KMS-11 (cell line): ENCODE data around the gene OR2T1.
"Not testable (repeated sequence)": the region's sequence is repeated elsewhere in the genome, so short reads cannot be mapped to it uniquely, and the experiment has no call there.

Experiments
- H2AFZ ChIP-seq: fragments of 200-600 bp; sonication (generic); 2 replicates; pipeline ENCODE4 v1.6.1; 2016; ENCODE audit warnings: antibody characterized with exemption, mixed run types, low read depth
- H3K27ac ChIP-seq: fragments of 200-600 bp; sonication (generic); 2 replicates; pipeline ENCODE4 v1.6.1; 2016; ENCODE audit warnings: mild to moderate bottlenecking, mixed run types
- H3K27me3 ChIP-seq: fragments of 200-600 bp; sonication (generic); 2 replicates; pipeline ENCODE4 v1.6.1; 2017; ENCODE audit warnings: mild to moderate bottlenecking, low read depth, mixed run types, moderate library complexity; ENCODE audit not compliant: insufficient read depth
- H3K36me3 ChIP-seq: fragments of 200-600 bp; sonication (generic); 2 replicates; pipeline ENCODE4 v1.6.1; 2017; ENCODE audit warnings: mild to moderate bottlenecking, mixed run types; ENCODE audit not compliant: insufficient read depth
- H3K4me1 ChIP-seq: fragments of 200-600 bp; sonication (generic); 2 replicates; pipeline ENCODE4 v1.6.1; 2016; ENCODE audit warnings: mild to moderate bottlenecking, low read depth, mixed run types; ENCODE audit not compliant: poor library complexity, severe bottlenecking
- H3K4me2 ChIP-seq: fragments of 200-600 bp; sonication (generic); 2 replicates; pipeline ENCODE4 v1.7.0; 2016; ENCODE audit warnings: mild to moderate bottlenecking, mixed run types
- H3K4me3 ChIP-seq: fragments of 200-600 bp; sonication (generic); IDR thresholded peaks from 2 replicates; pipeline ENCODE4 v1.6.1; 2017; ENCODE audit warnings: low read depth, low read length, mixed read lengths; ENCODE audit not compliant: insufficient read depth
- H3K79me2 ChIP-seq: fragments of 200-600 bp; sonication (generic); 2 replicates; pipeline ENCODE4 v1.6.1; 2016; ENCODE audit warnings: low read depth, mixed run types; ENCODE audit not compliant: insufficient read depth
- H3K9ac ChIP-seq: fragments of 200-600 bp; sonication (generic); 2 replicates; pipeline ENCODE4 v1.6.1; 2016; ENCODE audit warnings: mild to moderate bottlenecking, mixed run types
- H4K20me1 ChIP-seq: fragments of 200-600 bp; sonication (generic); 2 replicates; pipeline ENCODE4 v1.6.1; 2016; ENCODE audit warnings: mild to moderate bottlenecking, mixed run types; ENCODE audit not compliant: insufficient read depth
- TF ChIP-seq, protein P1 (sequence below): fragments of 200-600 bp; sonication (generic); conservative IDR thresholded peaks from 2 replicates; pipeline ENCODE4 v1.6.1; 2017; ENCODE audit warnings: low read depth, mild to moderate bottlenecking, antibody characterized with exemption, low read length, moderate library complexity, mixed read lengths

OR2T1 gene

DNA sequence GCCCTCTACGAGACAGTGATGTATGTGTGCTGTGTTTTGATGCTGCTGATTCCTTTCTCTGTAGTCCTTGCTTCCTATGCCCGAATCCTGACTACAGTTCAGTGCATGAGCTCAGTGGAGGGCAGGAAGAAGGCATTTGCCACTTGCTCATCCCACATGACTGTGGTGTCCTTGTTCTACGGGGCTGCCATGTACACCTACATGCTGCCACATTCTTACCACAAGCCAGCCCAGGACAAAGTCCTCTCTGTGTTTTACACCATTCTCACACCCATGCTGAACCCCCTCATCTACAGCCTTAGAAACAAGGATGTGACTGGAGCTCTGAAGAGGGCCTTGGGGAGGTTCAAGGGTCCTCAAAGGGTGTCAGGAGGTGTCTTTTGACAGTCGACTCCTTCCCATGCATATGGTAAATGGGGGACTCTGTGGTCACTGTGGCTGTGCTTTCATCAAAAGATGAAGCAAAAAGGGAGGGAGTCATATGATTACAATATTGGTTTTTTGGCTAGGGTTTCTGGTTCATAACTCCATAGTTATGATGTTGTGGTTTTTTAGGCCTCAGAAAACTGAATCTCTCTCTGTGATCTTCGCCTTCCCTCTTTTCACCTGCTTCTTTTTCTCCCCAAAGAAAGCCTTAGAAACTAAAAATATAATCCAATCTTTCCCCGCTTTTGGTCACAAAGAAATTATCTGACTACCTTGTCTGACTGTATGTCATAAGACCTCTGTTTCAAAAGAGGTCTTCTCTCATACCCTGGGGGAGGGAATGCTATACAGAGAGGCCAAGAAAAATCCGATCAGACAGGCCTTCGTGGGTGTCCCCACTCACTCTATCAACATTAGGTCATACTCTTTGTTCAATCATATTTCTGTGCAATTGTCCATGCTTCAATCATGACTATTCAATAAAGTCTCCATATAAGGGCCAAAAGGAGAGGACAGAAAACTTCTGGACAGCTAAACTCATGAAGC lies 4.2 kb downstream of the OR2T1 start:
- H3K36me3 ChIP-seq, result no peaks in the 10 kb centered on the region
- TF ChIP-seq, protein P1, sequence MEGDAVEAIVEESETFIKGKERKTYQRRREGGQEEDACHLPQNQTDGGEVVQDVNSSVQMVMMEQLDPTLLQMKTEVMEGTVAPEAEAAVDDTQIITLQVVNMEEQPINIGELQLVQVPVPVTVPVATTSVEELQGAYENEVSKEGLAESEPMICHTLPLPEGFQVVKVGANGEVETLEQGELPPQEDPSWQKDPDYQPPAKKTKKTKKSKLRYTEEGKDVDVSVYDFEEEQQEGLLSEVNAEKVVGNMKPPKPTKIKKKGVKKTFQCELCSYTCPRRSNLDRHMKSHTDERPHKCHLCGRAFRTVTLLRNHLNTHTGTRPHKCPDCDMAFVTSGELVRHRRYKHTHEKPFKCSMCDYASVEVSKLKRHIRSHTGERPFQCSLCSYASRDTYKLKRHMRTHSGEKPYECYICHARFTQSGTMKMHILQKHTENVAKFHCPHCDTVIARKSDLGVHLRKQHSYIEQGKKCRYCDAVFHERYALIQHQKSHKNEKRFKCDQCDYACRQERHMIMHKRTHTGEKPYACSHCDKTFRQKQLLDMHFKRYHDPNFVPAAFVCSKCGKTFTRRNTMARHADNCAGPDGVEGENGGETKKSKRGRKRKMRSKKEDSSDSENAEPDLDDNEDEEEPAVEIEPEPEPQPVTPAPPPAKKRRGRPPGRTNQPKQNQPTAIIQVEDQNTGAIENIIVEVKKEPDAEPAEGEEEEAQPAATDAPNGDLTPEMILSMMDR, result no peak
- H3K9ac ChIP-seq, result no peak overlapping the region
- no peak overlapping the region for H3K4me3 ChIP-seq
- H3K4me2 ChIP-seq, result no peak overlapping the region
- no peak overlapping the region for H2AFZ ChIP-seq
- H3K27me3 ChIP-seq, result no peaks in the 10 kb centered on the region
- H3K27ac ChIP-seq, result no peak overlapping the region
- H4K20me1 ChIP-seq, result no peaks in the 10 kb centered on the region
- no peaks in the 10 kb centered on the region for H3K79me2 ChIP-seq
- H3K4me1 ChIP-seq, result no peaks in the 10 kb centered on the region

DNA sequence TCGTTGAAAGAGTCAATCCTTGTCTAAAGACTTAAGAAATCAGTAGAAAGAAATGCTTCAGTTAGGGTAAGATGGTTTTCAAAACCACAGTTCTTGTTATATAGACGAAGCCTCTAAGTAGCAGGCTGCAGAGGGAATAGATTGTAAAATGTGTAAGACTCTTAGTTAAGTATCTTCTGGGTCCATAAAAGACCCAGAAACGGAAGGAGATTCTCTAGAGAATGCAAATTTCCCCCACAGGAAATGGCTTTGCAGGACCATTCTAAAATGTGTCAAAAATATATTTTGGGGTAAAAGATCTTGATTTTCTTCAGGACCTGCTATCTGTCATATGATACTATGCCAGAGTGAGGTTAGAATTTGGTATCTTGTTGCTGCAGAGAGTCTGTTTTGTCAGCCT lies 13.4 kb downstream of the OR2T1 start:
- H2AFZ ChIP-seq, result no peak overlapping the region
- TF ChIP-seq, protein P1, result no peak
- no peaks in the 10 kb centered on the region for H4K20me1 ChIP-seq
- H3K9ac ChIP-seq, result no peak overlapping the region
- no peaks in the 10 kb centered on the region for H3K27me3 ChIP-seq
- no peak overlapping the region for H3K4me2 ChIP-seq
- no peaks in the 10 kb centered on the region for H3K79me2 ChIP-seq
- no peaks in the 10 kb centered on the region for H3K4me1 ChIP-seq
- H3K4me3 ChIP-seq, result no peak overlapping the region
- no peak overlapping the region for H3K27ac ChIP-seq
- H3K36me3 ChIP-seq, result no peaks in the 10 kb centered on the region

DNA sequence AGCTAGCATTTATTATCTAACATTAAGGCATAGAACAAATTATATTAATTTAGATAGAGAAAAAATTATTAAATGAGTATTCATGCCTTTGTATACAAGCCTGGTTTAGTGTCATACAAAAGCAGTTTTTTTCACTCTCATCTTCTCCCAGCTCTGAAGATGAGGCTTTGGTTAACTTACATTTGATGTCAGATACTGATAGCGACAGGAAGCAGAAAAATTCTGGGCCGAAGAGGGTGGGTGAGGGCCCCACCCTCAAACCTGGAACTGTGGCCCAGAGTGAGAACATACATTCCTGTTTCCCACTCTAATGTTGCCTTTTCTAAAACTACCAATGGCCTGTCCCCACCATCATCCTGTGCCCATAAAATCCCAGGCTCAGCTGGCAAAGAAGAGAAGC lies 15.0 kb downstream of the OR2T1 start:
- no peaks in the 10 kb centered on the region for H3K4me1 ChIP-seq
- H2AFZ ChIP-seq, result no peak overlapping the region
- no peak overlapping the region for H3K4me2 ChIP-seq
- TF ChIP-seq, protein P1, result no peak
- H3K27ac ChIP-seq, result no peak overlapping the region
- H3K79me2 ChIP-seq, result no peaks in the 10 kb centered on the region
- no peaks in the 10 kb centered on the region for H3K27me3 ChIP-seq
- no peaks in the 10 kb centered on the region; the same call in 1 of the 2 replicates for H3K36me3 ChIP-seq
- no peak overlapping the region for H3K4me3 ChIP-seq
- no peak overlapping the region for H3K9ac ChIP-seq
- no peaks in the 10 kb centered on the region for H4K20me1 ChIP-seq

DNA sequence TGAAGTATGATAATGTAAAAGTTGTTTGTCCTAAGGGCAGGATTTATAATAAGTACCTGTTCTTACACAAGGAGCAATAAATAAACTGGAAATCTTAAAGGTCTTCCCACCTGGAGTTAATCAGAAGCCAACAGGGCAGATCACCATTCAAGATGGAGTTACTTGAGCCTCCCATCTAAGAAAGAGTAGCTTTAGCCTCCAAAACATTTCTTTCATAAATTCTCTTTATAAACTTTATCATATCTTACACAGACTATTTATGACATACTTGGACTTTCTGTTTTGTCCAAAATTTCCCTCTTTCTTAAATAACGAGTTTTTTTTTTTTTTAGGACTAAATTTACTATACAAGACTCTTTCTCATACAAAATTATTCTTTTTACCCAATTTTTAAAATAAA lies 18.5 kb downstream of the OR2T1 start:
- no peak overlapping the region for H3K9ac ChIP-seq
- TF ChIP-seq, protein P1, result no peak
- H3K4me2 ChIP-seq, result no peak overlapping the region
- no peak overlapping the region for H2AFZ ChIP-seq
- no peaks in the 10 kb centered on the region; the same call in 1 of the 2 replicates for H3K36me3 ChIP-seq
- H3K4me1 ChIP-seq, result no peaks in the 10 kb centered on the region
- H3K27me3 ChIP-seq, result no peaks in the 10 kb centered on the region
- H3K4me3 ChIP-seq, result no peak overlapping the region
- no peaks in the 10 kb centered on the region for H3K79me2 ChIP-seq
- H4K20me1 ChIP-seq, result no peaks in the 10 kb centered on the region
- no peak overlapping the region for H3K27ac ChIP-seq

DNA sequence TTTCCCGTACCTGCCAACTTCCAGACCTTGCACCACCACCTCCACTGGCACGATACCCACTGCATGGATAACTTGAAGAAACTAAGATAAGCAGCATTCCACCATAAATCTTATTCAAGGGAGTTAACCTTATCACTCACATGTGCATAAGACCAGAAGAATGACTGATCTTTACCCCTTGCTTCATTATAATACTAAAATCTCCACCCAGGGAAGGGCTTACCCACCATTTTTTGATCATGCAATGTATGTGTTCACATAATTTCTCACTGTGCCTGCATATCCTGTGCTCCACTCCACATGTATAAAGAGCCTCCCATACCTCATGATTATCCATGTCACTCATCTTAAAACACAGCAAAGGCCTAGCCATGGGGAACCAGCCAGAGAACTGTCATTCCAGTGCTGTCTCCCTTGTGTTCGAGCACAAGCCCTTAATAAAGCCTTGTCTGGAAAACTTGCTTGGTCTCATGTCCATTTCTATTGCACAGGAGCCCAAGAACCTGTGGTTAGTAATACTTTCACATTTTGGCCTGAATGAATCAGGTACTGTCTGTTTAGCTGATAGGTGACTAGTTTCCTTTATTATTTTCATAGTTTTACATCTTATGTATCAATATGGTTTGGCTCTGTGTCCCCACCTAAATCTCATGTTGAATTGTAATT lies 24.8 kb downstream of the OR2T1 start:
- not testable (repeated sequence) for H3K36me3 ChIP-seq, H3K27me3 ChIP-seq, H3K4me3 ChIP-seq, H3K4me2 ChIP-seq, H3K27ac ChIP-seq, H3K9ac ChIP-seq, H3K79me2 ChIP-seq, H2AFZ ChIP-seq, H3K4me1 ChIP-seq, H4K20me1 ChIP-seq

DNA sequence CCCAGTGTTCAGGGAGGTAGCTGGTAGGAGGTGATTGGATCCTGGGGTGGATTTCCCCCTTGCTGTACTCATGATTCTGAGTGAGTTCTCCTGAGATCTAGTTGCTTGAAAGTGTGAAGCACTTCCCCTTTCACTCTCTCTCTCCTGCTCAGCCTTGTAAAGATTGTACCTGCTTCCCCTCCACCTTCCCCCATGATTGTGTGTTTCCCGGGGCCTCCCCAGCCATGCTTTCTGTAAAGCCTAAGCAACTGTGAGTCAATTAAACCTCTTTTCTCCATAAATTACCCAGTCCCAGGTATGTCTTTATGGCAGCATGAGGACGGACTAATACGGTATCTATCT lies 25.3 kb downstream of the OR2T1 start:
- H3K4me3 ChIP-seq, H3K4me2 ChIP-seq, H3K27ac ChIP-seq, H2AFZ ChIP-seq, H3K4me1 ChIP-seq, H3K36me3 ChIP-seq, H3K79me2 ChIP-seq, H4K20me1 ChIP-seq, H3K9ac ChIP-seq, H3K27me3 ChIP-seq: not testable (repeated sequence)

DNA sequence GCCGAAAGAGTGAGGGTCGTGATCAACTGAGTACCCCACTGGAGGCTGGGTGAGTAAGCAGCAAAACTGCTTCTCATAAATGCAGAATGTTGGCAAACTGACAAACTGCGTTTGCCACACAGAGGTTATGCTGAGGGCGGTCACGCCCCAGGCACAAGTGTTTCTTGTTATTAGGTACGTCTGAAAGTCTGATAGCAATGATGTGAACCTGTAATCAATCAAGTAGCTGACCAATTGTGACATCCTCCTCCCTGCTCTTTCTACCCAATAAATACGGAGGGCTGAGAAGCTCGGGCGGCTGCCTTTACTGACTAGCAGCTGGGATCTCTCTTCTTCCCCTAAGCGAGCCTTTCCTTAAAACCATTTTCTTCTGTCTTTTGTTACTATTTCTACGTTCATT lies 28.8 kb downstream of the OR2T1 start:
- H3K4me1 ChIP-seq, H3K4me2 ChIP-seq, H3K79me2 ChIP-seq, H4K20me1 ChIP-seq, H3K36me3 ChIP-seq, H3K4me3 ChIP-seq, H3K27me3 ChIP-seq, H3K27ac ChIP-seq, H3K9ac ChIP-seq, H2AFZ ChIP-seq: not testable (repeated sequence)
